ENCODE results near the gene LIN7B. TPM values are rescaled to one million over a fixed set of nuclear protein-coding genes. Genes with fewer than 3 reads are reported as not detected.

Gene LIN7B
- total and polyA plus RNA-seq, 2 of the 13 experiments (the other 11 are each of a cell fraction or from before 2014, with no cell fraction given) = 5.3 to 7.6 TPM

DNA sequence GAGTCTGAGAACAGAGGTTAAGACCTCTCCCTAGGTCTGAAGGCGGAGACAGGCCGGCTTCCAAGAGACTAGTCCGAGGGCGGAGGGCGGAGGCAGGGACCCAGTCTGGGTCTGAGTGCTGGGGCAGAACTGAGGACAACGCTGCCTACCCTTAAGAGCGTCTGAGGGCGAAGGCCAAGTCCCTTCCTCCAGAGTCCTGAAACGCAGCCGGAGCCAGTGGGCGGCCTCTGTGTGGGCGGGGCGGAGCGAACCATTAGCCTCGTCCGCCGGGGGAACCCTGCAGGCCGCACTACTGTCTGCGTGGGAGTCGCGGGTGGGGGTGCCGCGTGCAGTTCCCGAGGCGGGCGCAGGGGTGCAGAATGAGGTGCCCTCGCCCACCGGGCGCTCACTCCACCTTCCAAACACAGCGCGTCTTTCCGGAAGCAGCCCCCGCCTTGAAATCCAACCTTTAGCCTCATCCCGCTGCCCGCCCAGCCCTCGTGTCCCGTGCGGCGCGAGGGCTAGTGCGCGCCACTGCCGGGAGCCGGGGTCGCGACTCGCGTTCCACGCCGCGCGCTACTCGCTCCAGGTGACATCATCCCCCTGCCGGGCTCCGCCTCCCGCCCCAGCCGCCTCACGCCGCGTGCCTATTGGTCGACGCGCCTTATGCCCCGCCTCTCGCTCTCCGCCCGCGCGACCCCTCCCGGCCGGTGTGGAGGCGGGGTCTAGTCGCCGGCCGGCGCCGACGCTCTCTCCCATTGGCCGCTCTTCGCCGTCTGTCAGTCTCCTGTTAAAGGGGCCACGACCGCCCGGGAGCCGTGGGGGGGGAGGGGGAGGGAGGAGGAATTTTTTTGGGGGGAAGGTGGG, 4.6 kb downstream of the LIN7B start, which contains the start of gene C19orf73 (continued):
- TF ChIP-seq NAIF1 (CRISPR knock-in tag; IDR thresholded peaks at IDR 0.05; ENCODE audit: borderline replicate concordance) (no peak; the same call in 1 of the 2 replicates), FOXK2 (IDR thresholded peaks at IDR 0.05) (peak; percentile 93), ZBTB49 (CRISPR knock-in tag; IDR thresholded peaks at IDR 0.05; ENCODE audit: borderline replicate concordance) (no peak), THAP11 (CRISPR knock-in tag; IDR thresholded peaks at IDR 0.05) (peak; percentile 72), ZNF354B (CRISPR knock-in tag; IDR thresholded peaks at IDR 0.05) (no peak), PCBP1 (IDR thresholded peaks at IDR 0.05; ENCODE audit: borderline replicate concordance, low read depth, low read length) (0 out of 2 replicates have a peak, but pooled peaks have one; percentile 18), KDM5B (CRISPR knock-in tag; IDR thresholded peaks at IDR 0.05; ENCODE audit: borderline replicate concordance) (peak; percentile 73), HIC2 (CRISPR knock-in tag; IDR thresholded peaks at IDR 0.05; ENCODE audit: low read depth) (no peak), RXRA (CRISPR knock-in tag; IDR thresholded peaks at IDR 0.05) (peak; percentile 72), NFKBIZ (CRISPR knock-in tag; IDR thresholded peaks at IDR 0.05) (peak; percentile 59; the same call in 1 of the 2 replicates), ZNF20 (CRISPR knock-in tag; IDR thresholded peaks at IDR 0.05) (no peak), ZFP41 (CRISPR knock-in tag; IDR thresholded peaks at IDR 0.05; ENCODE audit: borderline replicate concordance) (no peak; the same call in 1 of the 2 replicates), ZNF12 (CRISPR knock-in tag; IDR thresholded peaks at IDR 0.05) (no peak), ZNF704 (CRISPR knock-in tag; IDR thresholded peaks at IDR 0.05; ENCODE audit: borderline replicate concordance) (peak; percentile 78; the same call in 1 of the 2 replicates)
- TF ChIP-seq, protein P1, sequence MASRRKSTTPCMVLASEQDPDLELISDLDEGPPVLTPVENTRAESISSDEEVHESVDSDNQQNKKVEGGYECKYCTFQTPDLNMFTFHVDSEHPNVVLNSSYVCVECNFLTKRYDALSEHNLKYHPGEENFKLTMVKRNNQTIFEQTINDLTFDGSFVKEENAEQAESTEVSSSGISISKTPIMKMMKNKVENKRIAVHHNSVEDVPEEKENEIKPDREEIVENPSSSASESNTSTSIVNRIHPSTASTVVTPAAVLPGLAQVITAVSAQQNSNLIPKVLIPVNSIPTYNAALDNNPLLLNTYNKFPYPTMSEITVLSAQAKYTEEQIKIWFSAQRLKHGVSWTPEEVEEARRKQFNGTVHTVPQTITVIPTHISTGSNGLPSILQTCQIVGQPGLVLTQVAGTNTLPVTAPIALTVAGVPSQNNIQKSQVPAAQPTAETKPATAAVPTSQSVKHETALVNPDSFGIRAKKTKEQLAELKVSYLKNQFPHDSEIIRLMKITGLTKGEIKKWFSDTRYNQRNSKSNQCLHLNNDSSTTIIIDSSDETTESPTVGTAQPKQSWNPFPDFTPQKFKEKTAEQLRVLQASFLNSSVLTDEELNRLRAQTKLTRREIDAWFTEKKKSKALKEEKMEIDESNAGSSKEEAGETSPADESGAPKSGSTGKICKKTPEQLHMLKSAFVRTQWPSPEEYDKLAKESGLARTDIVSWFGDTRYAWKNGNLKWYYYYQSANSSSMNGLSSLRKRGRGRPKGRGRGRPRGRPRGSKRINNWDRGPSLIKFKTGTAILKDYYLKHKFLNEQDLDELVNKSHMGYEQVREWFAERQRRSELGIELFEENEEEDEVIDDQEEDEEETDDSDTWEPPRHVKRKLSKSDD (CRISPR knock-in tag; IDR thresholded peaks at IDR 0.05; ENCODE audit: low read depth) = peak; percentile 89
- TF ChIP-seq, protein P2, sequence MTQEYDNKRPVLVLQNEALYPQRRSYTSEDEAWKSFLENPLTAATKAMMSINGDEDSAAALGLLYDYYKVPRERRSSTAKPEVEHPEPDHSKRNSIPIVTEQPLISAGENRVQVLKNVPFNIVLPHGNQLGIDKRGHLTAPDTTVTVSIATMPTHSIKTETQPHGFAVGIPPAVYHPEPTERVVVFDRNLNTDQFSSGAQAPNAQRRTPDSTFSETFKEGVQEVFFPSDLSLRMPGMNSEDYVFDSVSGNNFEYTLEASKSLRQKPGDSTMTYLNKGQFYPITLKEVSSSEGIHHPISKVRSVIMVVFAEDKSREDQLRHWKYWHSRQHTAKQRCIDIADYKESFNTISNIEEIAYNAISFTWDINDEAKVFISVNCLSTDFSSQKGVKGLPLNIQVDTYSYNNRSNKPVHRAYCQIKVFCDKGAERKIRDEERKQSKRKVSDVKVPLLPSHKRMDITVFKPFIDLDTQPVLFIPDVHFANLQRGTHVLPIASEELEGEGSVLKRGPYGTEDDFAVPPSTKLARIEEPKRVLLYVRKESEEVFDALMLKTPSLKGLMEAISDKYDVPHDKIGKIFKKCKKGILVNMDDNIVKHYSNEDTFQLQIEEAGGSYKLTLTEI (CRISPR knock-in tag; conservative IDR thresholded peaks at IDR 0.05) = no peak

All from HepG2 (cell line).